DND-41 (cell line): ENCODE measurements around the gene ARHGAP31.

ENCODE experiments used
- ATAC-seq: fragments of 200-7000 bp; cut with Tn5 transposase; 3 replicates; pipeline ENCODE4 v1.9.1; 2021; ENCODE audit warnings: low read depth; ENCODE audit not compliant: insufficient read depth
- DNase-seq: peaks from one replicate; pipeline ENCODE4 v3.0.0-alpha.2; 2020
- H2AFZ ChIP-seq: 2 replicates; pipeline ENCODE4 v1.6.0; 2012; ENCODE audit warnings: low read depth, low read length
- H3K27ac ChIP-seq: 2 replicates; pipeline ENCODE4 v1.5.1; 2012; ENCODE audit warnings: low read length, inconsistent platforms
- H3K27me3 ChIP-seq: fragments of 200-600 bp; sonication (generic); 2 replicates; pipeline ENCODE4 v1.6.0; 2012; ENCODE audit warnings: low read length, mild to moderate bottlenecking, inconsistent platforms; ENCODE audit not compliant: insufficient read depth, poor library complexity
- H3K36me3 ChIP-seq: 2 replicates; pipeline ENCODE4 v1.5.1; 2012; ENCODE audit warnings: low read length, inconsistent platforms; ENCODE audit not compliant: insufficient read depth
- H3K4me1 ChIP-seq: 2 replicates; pipeline ENCODE4 v1.5.1; 2012; ENCODE audit warnings: mild to moderate bottlenecking, low read length; ENCODE audit not compliant: insufficient read depth
- H3K4me2 ChIP-seq: 2 replicates; pipeline ENCODE4 v1.6.0; 2012; ENCODE audit warnings: mild to moderate bottlenecking, moderate library complexity, low read length, inconsistent platforms; ENCODE audit not compliant: insufficient read depth
- H3K4me3 ChIP-seq, 2 experiments: fragments of 200-600 bp in 1 of 2; shearing (Covaris generic) in 1 of 2; 2 replicates each; pipeline ENCODE4 v1.5.1; 2012 to 2016; ENCODE audit warnings: inconsistent platforms in 2 of 2, low read length in 2 of 2, mild to moderate bottlenecking in 2 of 2, low read depth in 1 of 2, moderate library complexity in 1 of 2
- H3K79me2 ChIP-seq: 2 replicates; pipeline ENCODE4 v1.6.0; 2012; ENCODE audit warnings: low read length, inconsistent platforms; ENCODE audit not compliant: insufficient read depth
- H3K9ac ChIP-seq: 2 replicates; pipeline ENCODE4 v1.6.0; 2012; ENCODE audit warnings: low read depth, mild to moderate bottlenecking, inconsistent platforms, low read length, moderate library complexity
- H3K9me3 ChIP-seq: 2 replicates; pipeline ENCODE4 v1.5.1; 2012; ENCODE audit warnings: low read length, moderate library complexity, mild to moderate bottlenecking, inconsistent platforms; ENCODE audit not compliant: insufficient read depth, severe bottlenecking
- H4K20me1 ChIP-seq: 2 replicates; pipeline ENCODE4 v1.6.0; 2012; ENCODE audit warnings: low read length; ENCODE audit not compliant: insufficient read depth
- CTCF ChIP-seq: IDR thresholded peaks from 2 replicates; pipeline ENCODE4 v1.5.1; 2012; ENCODE audit warnings: borderline replicate concordance, low read length, moderate library complexity, mild to moderate bottlenecking; ENCODE audit not compliant: poor library complexity, severe bottlenecking; ENCODE audit errors: extremely low read depth
- EZH2 ChIP-seq: IDR thresholded peaks from 3 replicates; pipeline ENCODE4 v1.6.1; 2012; ENCODE audit warnings: borderline replicate concordance, low read depth, mild to moderate bottlenecking, moderate library complexity, low read length, inconsistent platforms; ENCODE audit not compliant: severe bottlenecking

ARHGAP31 gene

GRCh38 chr3:119329551-119329950, 35.4 kb downstream of the ARHGAP31 start:
- Histone ChIP-seq H3K27me3 (peaks cover 2% of the 10 kb centered on the region), H3K9ac (no peak overlapping the region), H3K36me3 (no peaks in the 10 kb centered on the region), H3K4me2 (no peak overlapping the region), H2AFZ (no peak overlapping the region; the same call in 1 of the 2 replicates), H3K79me2 (no peaks in the 10 kb centered on the region), H4K20me1 (no peaks in the 10 kb centered on the region), H3K4me1 (no peaks in the 10 kb centered on the region), H3K9me3 (no peaks in the 10 kb centered on the region), H3K4me3 (no peak overlapping the region), H3K27ac (no peak overlapping the region)
- ATAC-seq (no peak), DNase-seq (no peak)
- TF ChIP-seq EZH2, result no peak

GRCh38 chr3:119330181-119330580, 36.0 kb downstream of the ARHGAP31 start:
- Histone ChIP-seq H3K4me3 (no peak overlapping the region), H3K4me1 (no peaks in the 10 kb centered on the region), H3K9me3 (no peaks in the 10 kb centered on the region), H3K79me2 (no peaks in the 10 kb centered on the region), H3K36me3 (no peaks in the 10 kb centered on the region), H2AFZ (no peak overlapping the region), H3K27ac (no peak overlapping the region), H4K20me1 (no peaks in the 10 kb centered on the region), H3K27me3 (peaks cover 2% of the 10 kb centered on the region), H3K4me2 (no peak overlapping the region), H3K9ac (no peak overlapping the region)
- ATAC-seq (no peak), DNase-seq (no peak)
- no peak for TF ChIP-seq CTCF
- TF ChIP-seq EZH2, result no peak

GRCh38 chr3:119330858-119331257, 36.7 kb downstream of the ARHGAP31 start:
- no peak for DNase-seq
- Histone ChIP-seq H3K27ac (no peak overlapping the region), H3K9ac (no peak overlapping the region), H3K4me3 (no peak overlapping the region), H3K9me3 (no peaks in the 10 kb centered on the region), H3K4me2 (no peak overlapping the region), H3K27me3 (peaks cover 2% of the 10 kb centered on the region), H3K79me2 (no peaks in the 10 kb centered on the region), H3K4me1 (no peaks in the 10 kb centered on the region), H2AFZ (no peak overlapping the region), H4K20me1 (no peaks in the 10 kb centered on the region), H3K36me3 (no peaks in the 10 kb centered on the region)
- no peak for ATAC-seq
- TF ChIP-seq CTCF (no peak), EZH2 (no peak)

- Histone ChIP-seq H3K36me3 (no peaks in the 10 kb centered on the region), H2AFZ (no peak overlapping the region), H3K9ac (no peak overlapping the region), H3K4me2 (no peak overlapping the region), H3K9me3 (no peaks in the 10 kb centered on the region), H4K20me1 (no peaks in the 10 kb centered on the region), H3K79me2 (no peaks in the 10 kb centered on the region), H3K4me1 (no peaks in the 10 kb centered on the region), H3K27me3 (peaks cover 2% of the 10 kb centered on the region), H3K4me3 (no peak overlapping the region), H3K27ac (no peak overlapping the region)
- ATAC-seq (no peak), DNase-seq (no peak)
- TF ChIP-seq EZH2, result no peak
- no peak for TF ChIP-seq CTCF
Observed at GRCh38 chr3:119331661-119332060, 37.5 kb downstream of the ARHGAP31 start.
